Measurements from ENCODE around the gene TIA1. TPM values are rescaled to one million over a fixed set of nuclear protein-coding genes. Genes with fewer than 3 reads are reported as not detected.
A peak's percentile ranks its signal among the peaks of the same experiment; 100 is the strongest.
"Not testable (repeated sequence)": the region's sequence is repeated elsewhere in the genome, so short reads cannot be mapped to it uniquely, and the experiment has no call there.

TIA1 gene
- total RNA-seq = 10 to 100 TPM; 49.4 to 51.6 TPM
- long read RNA-seq, full-length matches to known transcripts = 13 of 25 reads
- long read RNA-seq, partial matches to known transcripts = 0 of 25 reads
- long read RNA-seq, other reads (novel, unspliced or antisense) = 12 of 25 reads

GRCh38 chr2:70248181-70248847 is at the start of gene TIA1:
Gene TIA1, minus strand, starts transcription at chr2:70248628. Its CDS starts 198 bp downstream, at chr2:70248430.
- peak; percentile 99 for DNase-seq
- intact Hi-C loops (cut with DNase I) = no loop called here
- ATAC-seq = peak; percentile 98

- DNase-seq; intact Hi-C loops (cut with DNase I); ATAC-seq: not testable (repeated sequence)
Observed at GRCh38 chr2:70297828-70298227, 49.4 kb upstream of the TIA1 start.

GRCh38 chr2:70283500-70284191 is 35.2 kb upstream of the TIA1 start:
- DNase-seq (no peak), ATAC-seq (no peak)
- intact Hi-C loops (cut with DNase I) = no loop called here

- ATAC-seq = no peak
- intact Hi-C loops (cut with DNase I) = no loop called here
- no peak for DNase-seq
Observed at GRCh38 chr2:70282439-70282838, 34.0 kb upstream of the TIA1 start.

- DNase-seq = no peak
- ATAC-seq = no peak
- intact Hi-C loops (cut with DNase I) = no loop called here
Observed at GRCh38 chr2:70280242-70280798, 31.9 kb upstream of the TIA1 start.

- DNase-seq = no peak
- ATAC-seq = no peak
- intact Hi-C loops (cut with DNase I) = no loop called here
Observed at GRCh38 chr2:70270323-70270722, 21.9 kb upstream of the TIA1 start.

GRCh38 chr2:70269422-70270302 is 21.2 kb upstream of the TIA1 start:
- DNase-seq; ATAC-seq; intact Hi-C loops (cut with DNase I): not testable (repeated sequence)

- DNase-seq; ATAC-seq; intact Hi-C loops (cut with DNase I): not testable (repeated sequence)
Observed at GRCh38 chr2:70266925-70267324, 18.5 kb upstream of the TIA1 start.

- DNase-seq (no peak), ATAC-seq (no peak)
- intact Hi-C loops (cut with DNase I) = no loop called here
Observed at GRCh38 chr2:70261501-70261900, 13.1 kb upstream of the TIA1 start.

- DNase-seq = peak; percentile 73
- peak; percentile 70 to 75 for ATAC-seq
- intact Hi-C loops (cut with DNase I) = no loop called here
Observed at GRCh38 chr2:70258532-70258875, 10.1 kb upstream of the TIA1 start.

- ATAC-seq = no peak
- no peak for DNase-seq
- intact Hi-C loops (cut with DNase I) = no loop called here
Observed at GRCh38 chr2:70255637-70256314, 7.3 kb upstream of the TIA1 start.

GRCh38 chr2:70250434-70250833 is 2.0 kb upstream of the TIA1 start:
- DNase-seq = no peak

GRCh38 chr2:70247364-70248180 is 856 bp downstream of the TIA1 start:
- intact Hi-C loops (cut with DNase I) = no loop called here
- no peak for DNase-seq
- ATAC-seq = no peak

More at GRCh38 chr2:70250434-70250833, 2.0 kb upstream of the TIA1 start:
- intact Hi-C loops (cut with DNase I) = no loop called here
- ATAC-seq = no peak

GRCh38 chr2:70243806-70244584 is 4.4 kb downstream of the TIA1 start:
- DNase-seq (no peak), ATAC-seq (no peak)
- intact Hi-C loops (cut with DNase I) = loop anchor here in 1 of 2 donors (5.0 kb wide), 1 partner anchor 42 kb away; no protein-coding TSS in a partner anchor

- intact Hi-C loops (cut with DNase I) = loop anchor here in 1 of 2 donors (5.0 kb wide), 1 partner anchor 40 kb away; no protein-coding TSS in a partner anchor
- no peak for ATAC-seq
Observed at GRCh38 chr2:70242552-70242951, 5.9 kb downstream of the TIA1 start.

GRCh38 chr2:70241340-70241739 is 7.1 kb downstream of the TIA1 start:
- DNase-seq (no peak), ATAC-seq (no peak)
- intact Hi-C loops (cut with DNase I) = loop anchor here in 1 of 2 donors (5.0 kb wide), 1 partner anchor 39 kb away; no protein-coding TSS in a partner anchor

More at GRCh38 chr2:70242552-70242951, 5.9 kb downstream of the TIA1 start:
- no peak for DNase-seq

- ATAC-seq = no peak
- intact Hi-C loops (cut with DNase I) = loop anchor here in 1 of 2 donors (5.0 kb wide), 1 partner anchor 38 kb away; no protein-coding TSS in a partner anchor
- no peak for DNase-seq
Observed at GRCh38 chr2:70240599-70240998, 7.8 kb downstream of the TIA1 start.

Data from left cardiac atrium (tissue), 4 donors.